Activated gamma-delta T cell treated with Interleukin-2 at 50 U/mL for 16 hours (primary cell): ENCODE data around the gene PCCA.
A peak's percentile ranks its signal among the peaks of the same experiment; 100 is the strongest.
"Not testable (repeated sequence)": the region's sequence is repeated elsewhere in the genome, so short reads cannot be mapped to it uniquely, and the experiment has no call there.

Source experiments
- DNase-seq: peaks from one replicate; pipeline ENCODE4 v3.0.0-alpha.2; 2020

Gene PCCA

DNA sequence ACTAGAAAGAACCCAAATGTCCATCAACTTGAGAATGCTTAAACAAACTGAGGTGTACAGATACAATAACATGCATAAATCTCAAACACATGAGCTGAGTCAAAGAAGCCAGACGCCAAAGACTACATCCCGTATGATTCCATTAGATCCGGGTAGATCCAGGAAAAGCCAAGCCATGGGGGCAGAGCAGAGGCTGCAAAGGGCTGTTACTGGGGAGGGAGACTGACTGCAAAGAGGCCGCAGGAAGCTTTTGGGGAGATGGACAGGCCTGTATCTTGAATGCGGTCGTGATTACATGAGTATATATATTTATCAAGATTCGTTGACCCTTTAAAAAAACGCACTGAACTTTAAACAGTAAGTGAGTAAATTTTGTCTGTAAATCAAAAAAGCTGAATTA is 471.0 kb downstream of the PCCA start:
- no peak for DNase-seq

DNA sequence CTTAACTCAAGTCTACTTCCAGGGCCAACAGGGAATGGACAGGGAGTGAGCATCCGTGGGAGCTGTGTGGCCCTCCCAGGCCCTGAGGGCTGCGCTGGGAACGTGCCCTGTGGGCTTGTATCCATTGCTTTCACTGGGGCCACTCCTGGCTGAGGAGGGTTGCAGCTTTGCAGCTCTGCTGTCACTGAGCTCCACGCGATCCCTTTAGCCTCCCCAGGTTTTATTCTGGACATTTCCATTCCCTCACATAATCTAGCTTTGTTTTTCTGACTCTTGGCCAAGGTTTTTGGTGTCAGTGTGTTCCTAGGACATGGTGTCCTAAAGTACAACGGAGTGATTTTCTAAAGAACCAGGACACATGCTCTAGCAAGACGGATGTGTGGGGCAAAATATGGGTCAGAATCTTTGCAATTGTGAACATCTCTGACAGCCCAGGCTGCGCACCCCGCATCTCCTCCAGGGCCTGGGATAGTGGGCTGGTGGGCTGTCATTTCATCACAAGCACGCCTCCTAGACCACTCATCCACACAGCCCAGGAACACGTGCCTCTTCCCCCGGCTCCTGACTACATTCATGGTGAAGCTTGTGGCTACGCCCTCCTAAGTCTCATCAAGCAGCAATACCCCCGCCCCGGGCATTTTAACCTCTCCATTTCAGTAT is 471.7 kb downstream of the PCCA start:
- no peak for DNase-seq

DNA sequence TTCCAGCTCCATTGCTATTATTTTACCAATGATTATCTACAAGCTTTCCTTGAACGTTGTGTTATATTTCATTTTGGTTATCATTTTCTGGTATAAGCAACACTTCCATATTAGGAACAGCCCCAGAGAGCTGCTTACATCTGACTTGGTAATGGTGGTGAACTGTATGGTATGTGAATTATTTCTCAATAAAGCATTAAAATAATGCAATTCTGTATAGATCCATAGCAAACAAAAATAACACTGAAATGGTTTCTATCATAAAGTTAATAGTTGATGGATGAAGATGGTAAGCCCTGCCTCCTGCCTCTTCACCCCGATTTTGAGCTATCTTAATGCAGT is 472.2 kb downstream of the PCCA start:
- no peak for DNase-seq

DNA sequence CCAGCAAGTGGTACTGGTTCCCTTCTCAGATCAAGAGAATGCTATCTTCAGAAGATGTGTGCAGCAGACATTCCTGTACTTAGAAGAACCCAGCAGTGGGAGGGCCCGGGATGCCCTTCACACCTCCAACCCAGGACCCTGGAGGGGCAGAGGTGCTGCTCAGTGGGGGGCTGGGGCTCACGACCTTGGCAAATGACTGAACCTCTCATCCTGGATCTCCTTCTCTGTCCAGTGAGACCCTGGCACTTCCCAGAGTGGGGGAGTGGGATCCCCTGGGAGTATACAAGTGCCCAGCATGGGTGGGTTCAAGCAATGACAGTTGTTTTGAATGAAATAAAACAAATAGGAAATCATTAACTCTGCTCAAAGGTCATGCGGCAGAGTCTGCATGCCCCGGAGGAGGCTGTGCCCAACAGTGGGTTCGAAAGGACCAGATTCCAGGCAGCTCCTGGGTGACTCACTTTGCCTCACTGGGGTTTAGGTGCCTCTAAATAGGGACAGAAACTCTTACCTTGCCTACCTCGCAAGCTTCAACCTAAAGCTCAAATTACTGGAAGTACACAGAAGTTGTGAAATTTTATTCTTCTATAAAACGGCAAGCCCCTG is 472.8 kb downstream of the PCCA start:
- DNase-seq, result no peak

DNA sequence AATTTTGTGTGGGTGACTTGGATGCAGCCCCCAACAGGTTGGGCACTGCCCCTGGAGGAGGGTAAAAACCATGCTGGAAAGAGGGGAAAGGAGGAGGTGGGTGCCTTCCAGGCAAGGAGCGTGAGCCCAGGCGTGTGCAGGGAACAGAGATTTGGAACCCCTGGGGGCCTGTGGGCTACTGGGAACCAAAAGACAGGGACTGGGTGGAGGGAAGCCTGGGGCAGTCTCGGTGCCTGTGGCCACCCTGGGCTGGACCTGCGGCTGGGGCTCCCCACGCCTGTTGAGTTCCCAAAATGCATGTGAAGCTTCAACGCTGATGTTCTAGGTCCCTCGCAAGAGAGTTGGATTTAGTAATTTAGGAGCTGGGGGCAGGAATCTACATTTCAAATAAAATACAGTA is 474.9 kb downstream of the PCCA start:
- no peak for DNase-seq

DNA sequence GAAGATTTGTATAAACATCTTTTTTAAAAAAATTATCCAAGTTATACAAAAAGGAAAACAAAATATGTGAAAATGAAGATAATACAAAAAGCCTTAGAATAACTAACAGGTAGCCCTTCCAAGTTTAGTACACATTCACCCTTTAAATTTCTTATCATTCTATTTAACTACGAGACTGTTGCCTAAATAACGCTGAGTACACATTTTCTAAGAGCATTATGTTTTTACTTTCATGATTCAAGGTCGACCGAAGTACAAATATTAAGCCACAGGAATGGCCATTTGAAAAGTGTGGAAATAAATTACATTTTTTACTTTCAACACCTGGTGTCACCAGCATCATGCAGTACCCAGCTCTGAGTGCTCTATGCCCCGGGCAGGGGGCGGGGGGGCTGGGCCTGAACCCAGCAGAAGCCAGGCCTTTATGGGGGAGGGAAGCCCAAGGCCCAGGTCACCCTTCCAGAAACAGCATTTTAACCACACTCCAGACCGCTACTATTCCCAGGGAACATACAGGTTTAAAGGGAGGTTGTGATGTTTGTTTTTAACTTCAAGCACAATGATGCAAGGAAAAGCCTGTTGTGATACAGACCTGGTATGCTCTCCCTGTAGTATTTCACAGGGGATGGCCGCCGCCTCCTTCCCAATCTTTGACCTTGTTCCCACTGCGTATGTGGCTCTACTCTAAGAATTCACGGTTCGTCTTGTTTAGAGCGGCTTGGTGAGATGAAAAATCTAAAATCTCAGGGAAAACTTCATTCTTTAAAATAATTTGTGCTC is 475.7 kb downstream of the PCCA start:
- no peak for DNase-seq

DNA sequence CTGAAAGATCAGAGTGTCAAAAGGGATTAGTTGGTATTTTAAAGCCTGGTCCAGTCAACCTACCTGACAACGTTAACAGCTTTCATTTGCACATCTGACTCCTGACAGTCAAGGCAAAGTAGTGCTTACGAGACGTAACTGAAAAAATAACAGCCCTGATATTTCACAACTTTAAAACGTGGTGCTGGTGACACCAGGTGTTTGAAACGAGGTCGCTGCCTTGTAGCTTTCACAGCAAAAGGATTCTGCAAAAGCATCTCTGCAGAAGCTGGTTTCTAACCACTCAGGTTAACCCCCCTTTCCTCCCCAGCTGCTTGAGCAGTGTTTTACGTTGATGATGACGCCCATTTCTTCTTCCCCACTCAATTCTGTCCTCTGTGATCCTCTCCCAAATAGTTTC is 476.4 kb downstream of the PCCA start:
- DNase-seq, result no peak

DNA sequence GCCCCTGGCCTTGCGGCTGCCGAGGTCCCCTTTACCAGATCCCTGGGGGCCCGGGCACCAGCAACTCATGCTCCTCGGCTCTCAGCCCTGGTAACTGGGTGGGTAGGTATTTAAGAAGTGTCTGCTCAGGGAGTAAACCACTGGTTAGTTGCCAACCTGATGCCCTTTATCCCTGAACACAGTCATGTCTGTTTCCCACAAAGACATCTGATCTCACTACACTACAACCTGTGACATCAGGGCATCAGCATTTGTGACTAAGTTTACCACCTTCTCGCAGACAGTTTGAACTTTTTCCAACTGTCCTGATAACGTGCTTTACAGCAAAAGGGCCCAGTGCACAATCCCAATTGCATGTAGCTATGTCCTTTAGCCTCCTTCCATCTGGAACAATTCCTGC is 477.6 kb downstream of the PCCA start:
- no peak for DNase-seq

DNA sequence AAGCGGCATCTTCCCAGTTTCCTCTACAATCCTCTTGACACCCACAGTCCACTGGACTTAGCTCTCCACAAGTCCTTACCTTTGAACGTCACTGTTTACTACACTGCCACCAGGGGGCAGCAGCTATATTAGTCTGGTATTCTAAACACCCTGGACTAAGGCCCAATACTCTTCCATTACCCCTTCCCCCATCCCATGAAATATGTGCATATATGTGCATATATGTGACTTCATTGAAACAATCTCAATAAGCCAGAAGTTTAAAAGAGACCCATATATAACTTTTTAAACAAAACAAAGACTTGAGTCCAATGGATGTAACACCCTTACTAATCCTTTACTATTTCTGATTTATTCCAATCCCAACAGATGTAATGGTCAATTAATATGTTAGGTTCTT is 484.2 kb downstream of the PCCA start:
- peak; percentile 78 for DNase-seq

DNA sequence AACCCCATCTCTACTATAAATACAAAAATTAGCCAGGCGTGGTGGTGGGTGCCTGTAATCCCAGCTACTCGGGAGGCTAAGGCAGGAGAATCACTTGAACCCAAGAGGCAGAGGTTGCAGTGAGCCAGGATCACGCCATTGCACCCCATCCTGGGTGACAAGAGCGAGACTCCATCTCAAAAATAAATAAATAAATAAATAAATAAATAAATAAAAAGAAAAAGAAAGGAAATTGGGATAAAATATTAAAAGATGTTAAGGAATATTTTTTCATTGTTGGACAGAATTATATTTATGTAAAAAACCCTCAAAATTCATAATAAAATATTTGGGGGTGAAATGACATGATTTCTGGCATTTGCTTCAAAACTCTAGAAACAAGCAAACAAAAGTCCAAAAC is 488.3 kb downstream of the PCCA start:
- not testable (repeated sequence) for DNase-seq
